ENCODE results near the gene SYNGR2.

The SYNGR2 gene

GRCh38 chr17:78219396-78220150 is 51.2 kb downstream of the SYNGR2 start:
- no peak overlapping the region for H3K4me3 ChIP-seq (ENCODE audit: low read length)
- no peaks in the 10 kb centered on the region for H3K4me1 ChIP-seq (ENCODE audit: control insufficient read depth, insufficient read depth, low read length)
- no peaks in the 10 kb centered on the region for H3K27me3 ChIP-seq (ENCODE audit: control insufficient read depth, insufficient read depth, low read length)
- no peaks in the 10 kb centered on the region for H3K36me3 ChIP-seq (ENCODE audit: control insufficient read depth, insufficient read depth, low read length)
- H3K27ac ChIP-seq (ENCODE audit: low read depth, low read length): no peak overlapping the region
- H3K9ac ChIP-seq (ENCODE audit: low read length): no peak overlapping the region

All from rectal smooth muscle tissue (tissue), 1 donor.